ENCODE results near the gene DLX1.

- TF ChIP-seq CTCF (IDR thresholded peaks at IDR 0.05) = no peak
- TF ChIP-seq POLR2A (IDR thresholded peaks at IDR 0.05) = no peak
These were observed 34.8 kb downstream of the DLX1 start for GRCh38 chr2:172120118-172120517.

Data from heart left ventricle (tissue), 13 donors.